NCI-H460 (cell line): ENCODE results near the gene PTRH1. TPM values are rescaled to one million over a fixed set of nuclear protein-coding genes. Genes with fewer than 3 reads are reported as not detected.

Experiments used
- DNase-seq: peaks from one replicate; pipeline ENCODE4 v3.0.0-alpha.2; 2016; ENCODE audit warnings: low read depth; ENCODE audit errors: extremely low read depth
- total RNA-seq: library from RNA; depleted of rRNA; stranded (reverse); fragments of >200 nt; shearing (Covaris generic); gene quantifications from 2 replicates; pipeline ENCODE4 v1.2.3, GENCODE V29; 2014

The PTRH1 gene
- total RNA-seq, 1 experiment from 2014 or later, result 12.1 TPM

DNA sequence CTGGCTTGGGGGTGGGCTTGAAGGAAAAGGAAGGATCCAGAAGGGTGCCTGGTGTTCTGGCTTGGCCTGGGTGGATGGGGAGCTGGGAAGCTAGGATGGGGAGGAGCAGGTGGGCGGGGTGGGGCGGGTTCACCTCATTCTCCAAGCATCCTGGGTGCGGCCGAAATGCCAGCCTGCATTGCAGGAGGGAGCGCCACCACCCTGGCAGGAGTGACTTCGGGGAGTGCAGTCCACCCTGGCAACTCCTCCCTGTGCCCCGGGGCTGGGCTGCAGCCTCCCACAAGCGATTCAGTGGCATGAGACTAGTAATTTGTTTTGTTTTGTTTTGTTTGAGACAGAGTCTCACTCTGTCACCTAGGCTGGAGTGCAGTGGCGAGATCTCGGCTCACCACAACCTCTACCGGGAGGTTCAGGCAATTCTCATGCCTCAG lies 5.9 kb upstream of the PTRH1 start:
- no peak for DNase-seq

DNA sequence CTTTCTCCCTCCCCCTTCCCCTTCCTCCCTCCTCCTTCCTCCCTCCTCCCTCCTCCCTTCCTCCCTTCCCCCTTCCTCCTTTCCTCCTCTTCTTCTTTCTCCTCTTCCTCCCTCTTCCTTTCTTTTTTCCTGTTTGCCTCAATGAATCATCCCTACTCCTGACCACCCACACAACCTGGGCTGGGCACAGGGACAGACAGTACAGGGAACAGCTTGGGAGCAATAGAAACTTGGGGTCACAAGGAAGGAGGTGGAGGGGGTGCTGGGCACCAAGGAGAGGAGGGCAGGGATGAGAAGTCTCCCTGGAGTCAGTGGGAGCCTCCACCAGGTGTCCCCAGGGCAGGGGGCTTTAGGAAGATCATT lies 5.4 kb upstream of the PTRH1 start:
- no peak for DNase-seq

DNA sequence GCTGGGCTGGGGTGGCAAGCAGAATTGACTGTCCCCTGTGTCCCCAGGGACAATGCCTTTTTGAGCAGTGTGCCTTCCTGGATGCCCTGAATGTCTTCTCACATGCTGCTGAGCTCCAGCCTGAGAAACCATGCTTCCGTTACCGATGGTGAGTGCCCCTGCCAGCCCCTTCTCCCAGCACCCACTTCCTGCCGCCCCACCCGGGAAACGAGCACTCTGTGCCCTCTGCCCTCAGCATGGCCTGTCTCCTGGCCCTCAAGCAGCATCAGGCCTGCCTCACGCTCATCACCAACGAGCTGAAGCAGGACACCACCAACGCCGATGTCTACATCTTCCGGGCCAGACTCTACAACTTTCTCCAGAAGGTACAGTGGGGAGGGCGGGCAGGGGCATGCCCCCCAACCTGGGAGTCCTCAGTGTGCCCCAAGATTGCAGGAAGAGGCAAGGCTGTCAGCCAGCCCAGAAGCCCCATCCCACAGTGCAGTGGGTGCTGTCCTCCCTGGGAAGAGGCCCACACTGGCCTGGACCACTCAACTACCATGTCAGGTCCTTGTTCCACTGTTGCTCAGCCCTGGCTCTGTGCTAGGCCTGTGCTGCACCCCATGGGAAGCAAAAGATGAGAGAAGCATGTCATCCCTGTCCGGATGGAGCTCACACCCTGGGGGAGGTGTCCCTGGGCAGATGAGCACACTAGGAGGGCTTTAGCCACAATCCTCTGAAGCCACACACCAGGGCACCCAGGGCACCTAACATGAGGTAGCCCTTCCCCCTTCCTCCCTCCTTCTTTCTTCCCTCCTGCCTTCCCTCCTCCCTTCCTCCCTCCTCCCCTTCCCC lies 4.8 kb upstream of the PTRH1 start:
- no peak for DNase-seq

DNA sequence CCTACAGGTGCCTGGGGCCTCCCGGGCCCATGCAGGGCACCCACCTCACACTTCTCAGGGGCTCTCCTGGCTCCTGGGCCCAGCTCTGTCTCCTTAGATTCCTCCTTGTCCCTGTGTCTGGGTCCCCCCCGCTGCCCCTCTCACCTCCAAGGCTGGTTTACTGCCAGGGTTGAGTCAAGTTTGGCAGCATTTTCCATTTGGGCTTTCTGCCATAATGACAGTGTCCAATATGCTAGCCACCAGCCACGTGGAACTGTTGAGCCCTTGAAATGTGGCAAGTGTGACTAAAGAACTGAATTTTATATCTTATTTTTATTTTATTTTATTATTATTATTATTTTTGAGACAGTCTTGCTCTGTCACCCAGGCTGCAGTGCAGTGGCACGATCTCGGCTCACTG lies 2.3 kb upstream of the PTRH1 start:
- DNase-seq, result no peak

DNA sequence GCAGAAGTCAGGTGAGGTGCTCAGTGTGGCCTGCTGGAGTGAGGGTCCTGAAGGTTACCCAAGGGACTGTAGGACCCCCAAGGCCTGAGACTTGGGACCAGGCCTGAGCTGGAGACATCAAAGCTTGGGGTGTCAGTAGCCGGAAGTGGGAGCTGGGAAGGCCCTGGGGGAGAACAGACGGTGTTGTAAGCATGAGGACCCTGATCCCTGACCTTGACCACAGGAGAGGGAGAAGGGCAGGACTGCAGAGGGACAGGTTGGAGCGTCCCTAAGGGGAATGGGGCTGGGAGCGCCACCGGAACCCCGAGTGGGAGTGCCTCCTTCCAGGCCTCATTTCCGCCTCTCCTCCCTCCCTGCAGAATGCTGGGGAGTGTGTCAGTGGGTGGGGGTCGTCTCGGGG lies 949 bp upstream of the PTRH1 start:
- no peak for DNase-seq

DNA sequence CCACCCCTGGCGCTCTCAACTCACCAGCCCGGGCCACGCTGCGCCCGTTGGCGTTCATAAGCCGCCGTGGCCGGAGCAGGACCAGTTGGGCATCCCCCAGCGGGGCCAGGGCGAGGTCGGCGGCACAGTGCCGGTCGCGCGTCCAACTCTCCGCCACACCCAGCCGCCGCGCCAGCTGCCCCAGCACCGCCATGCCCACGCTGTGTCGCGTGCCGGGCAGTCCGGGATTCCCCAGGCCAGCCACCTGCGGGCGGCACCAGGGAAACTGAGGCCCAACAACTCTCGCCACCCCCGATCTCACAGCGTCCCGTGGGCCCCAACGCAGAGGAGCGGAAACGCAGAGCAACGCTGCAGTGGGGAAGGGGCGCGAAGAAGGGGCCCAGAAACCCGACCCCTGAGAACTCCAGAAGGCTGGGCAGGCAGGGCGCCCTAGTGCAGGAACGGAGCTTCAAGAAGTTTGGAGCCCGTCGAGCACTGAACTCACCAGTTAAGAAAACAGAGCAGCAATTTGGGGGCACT lies 453 bp downstream of the PTRH1 start:
- no peak for DNase-seq

DNA sequence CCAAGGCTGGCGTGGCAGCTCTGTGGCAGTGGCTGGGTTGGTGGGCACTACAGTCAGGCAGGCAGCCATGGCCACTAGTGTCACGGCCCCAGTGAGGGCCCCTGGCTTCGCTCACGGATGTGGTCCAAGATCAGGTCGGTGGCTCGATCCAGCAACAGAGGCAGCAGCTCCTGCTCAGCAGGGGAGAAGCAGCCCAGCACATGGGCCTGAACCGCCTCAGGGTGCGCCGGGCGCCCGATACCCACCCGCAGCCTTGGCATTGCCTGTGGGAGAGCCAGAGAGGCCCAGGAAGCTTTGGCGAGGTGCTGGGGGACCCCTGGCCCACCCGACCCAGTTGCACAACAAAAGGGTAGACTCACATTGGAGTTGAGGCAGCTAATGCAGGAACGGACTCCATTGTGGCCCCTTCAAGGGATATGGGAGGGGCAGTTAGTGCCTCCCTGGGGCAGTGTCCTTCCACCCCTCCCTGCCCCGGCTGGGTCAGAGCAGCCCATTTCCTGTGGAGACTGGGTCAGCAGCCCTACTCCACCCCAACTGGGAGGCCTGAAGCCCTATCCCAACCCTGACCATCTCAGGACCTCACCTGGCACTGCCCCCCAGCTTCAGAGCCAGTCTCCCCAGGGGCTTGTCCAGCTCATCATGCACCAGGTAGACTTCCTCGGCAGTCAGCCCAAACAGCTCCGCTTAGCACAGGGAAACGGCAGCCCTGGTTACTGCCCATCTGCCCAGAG lies 1.3 kb downstream of the PTRH1 start:
- no peak for DNase-seq

DNA sequence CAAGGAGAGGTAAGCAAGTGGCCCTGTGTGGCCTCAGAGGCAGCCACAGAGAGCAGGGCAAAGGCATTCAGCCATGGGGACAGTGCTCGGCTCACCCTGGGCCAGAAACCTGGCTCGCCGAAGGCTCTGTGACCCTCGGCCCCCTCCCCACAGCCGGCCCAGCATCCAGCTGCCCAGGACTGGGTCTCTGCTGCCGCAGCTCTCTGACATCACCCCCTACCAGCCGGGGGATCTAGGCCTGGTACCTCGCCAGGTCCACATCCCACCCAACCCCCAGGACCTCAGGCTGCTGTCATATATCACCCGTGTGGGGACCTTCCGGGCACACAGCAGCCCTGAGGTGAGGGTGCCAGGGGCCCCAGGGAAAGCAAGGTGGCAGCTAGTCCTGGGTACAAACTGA lies 2.6 kb downstream of the PTRH1 start:
- DNase-seq, result no peak

DNA sequence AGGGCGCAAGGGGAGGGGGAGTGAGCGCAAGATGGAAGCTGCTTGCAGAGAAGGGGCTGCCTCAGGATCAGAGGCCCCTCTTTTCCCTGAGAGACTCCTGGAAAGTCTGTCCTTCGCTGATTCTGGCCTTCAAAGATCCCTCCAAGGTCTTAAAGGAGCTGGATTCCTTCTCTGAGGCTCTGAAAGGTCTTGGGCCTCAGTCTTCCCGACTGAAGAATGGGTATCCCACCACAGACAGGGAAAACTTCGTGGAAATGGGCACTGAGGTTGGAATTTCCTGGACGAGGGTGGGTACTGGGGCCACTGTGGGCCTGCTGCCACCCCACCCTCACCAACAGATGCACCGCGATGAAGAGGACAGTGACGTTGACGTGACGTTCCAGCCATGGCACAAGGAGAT lies 3.1 kb downstream of the PTRH1 start:
- DNase-seq, result no peak

DNA sequence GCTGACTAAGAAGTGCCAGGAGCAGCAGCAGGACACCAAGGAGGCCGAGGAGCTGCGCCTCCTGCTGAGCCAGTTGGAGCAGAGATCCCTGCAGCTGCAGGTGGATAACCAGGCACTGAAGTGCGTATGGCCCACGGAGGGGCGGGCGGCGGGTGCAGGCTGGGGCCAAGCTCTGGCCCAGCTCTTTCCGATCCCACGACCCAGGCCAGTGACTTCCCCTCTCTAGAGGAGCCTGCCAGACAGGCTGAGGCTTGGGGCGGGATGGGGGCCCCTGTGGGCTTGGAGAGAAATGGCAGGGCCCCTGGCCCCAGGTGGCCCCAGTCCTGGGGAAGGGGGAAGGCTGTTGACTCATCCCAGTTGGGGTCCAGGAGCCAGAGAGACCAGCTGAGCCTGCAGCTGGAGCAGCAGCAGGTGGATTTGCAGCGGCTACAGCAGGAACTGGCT lies 3.6 kb downstream of the PTRH1 start:
- no peak for DNase-seq

DNA sequence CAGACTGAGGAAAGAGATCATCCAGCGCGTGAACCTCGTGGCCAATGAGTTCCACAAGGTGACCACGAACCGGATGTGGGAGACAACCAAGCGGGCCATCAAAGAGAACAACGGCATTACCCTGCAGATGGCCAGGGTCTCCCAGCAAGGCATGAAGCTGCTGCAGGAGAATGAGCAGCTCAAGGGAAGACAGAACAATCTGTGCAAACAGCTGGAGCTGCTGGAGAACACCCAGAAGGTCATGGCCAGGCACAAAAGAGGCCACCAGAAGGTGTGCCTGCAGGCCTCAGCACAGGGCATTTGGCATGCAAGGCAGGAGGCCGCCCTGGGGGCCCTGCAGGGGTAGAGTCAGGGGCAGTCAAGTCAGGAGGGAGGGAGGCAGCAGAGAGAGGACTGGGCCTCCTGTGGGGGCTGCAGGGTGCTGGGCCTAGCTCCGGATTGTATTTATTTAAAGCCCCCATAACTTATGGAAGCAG lies 4.2 kb downstream of the PTRH1 start:
- DNase-seq, result no peak

DNA sequence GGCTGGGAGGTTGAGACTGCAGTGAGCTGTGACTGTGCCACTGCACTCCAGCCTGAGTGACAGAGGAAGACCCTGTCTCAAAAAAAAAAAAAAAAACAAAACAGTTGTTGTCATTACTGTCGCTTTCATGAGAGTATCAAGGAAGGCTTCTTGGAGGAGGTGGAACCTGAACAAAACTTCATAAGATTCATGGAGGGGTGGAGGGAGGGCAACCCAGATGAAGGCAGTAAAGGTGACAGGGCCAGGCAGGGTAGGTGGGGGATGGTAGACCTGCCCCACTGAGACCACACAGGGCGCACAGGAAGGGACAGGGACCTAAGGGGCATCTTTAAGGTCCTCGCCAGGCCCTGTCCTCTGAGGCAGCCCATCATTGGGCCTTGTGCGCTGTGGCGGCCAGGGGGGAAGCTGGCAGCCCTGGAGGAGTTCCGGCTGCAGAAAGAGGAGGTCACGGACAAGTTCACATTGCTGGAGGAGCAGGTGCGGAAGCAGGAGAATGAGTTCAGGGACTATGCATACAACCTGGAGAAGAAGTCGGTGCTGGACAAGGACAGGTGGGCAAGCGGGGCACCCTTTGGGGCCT lies 5.2 kb downstream of the PTRH1 start:
- no peak for DNase-seq

DNA sequence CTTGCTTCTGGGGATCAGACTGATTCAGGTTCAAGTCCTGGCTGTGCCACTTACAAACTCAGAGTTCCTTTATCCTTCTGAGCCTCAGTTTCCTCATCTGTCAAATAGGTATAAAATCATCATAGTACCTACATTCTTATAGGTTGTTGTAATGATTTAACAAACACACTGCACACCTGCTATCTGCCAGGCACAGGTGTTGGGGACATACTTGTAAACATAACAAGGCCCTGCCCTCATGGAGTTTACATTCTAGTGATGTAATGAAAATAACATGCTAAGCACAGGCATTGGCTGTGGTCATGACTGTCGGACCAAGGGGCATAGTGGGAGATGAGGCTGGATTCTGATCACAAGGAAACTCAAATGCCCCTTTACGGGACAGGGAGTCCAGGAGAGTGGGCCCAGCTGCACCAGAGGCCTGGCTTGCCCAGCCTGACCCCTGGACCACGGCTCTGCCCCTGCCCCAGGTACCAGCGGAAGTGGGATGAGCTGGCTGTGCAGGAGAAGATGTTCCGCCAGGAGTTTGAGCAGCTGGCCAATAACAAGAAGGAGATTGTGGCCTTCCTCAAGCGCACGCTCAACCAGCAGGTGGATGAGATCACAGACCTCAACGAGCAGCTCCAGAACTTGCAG lies 6.4 kb downstream of the PTRH1 start:
- DNase-seq, result no peak

DNA sequence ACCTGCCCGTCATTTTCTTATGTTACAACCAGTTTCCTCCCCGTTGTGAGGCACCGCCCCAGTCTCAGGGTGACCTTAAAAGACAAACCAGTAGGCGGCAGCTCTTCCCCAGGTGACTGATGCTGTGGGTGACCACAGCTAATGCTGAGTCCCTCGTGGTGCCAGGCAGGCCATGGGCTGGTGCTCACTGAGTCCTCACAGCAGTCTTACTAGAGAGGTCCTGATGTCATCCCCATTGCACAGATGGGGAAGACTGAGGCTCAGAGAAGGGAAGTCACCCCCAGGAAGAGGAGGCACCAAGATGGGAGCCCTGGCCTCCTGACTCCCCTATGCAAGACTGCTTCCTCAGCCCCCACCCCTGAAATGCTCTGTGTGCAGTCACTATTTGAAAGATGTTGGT lies 7.7 kb downstream of the PTRH1 start:
- no peak for DNase-seq

DNA sequence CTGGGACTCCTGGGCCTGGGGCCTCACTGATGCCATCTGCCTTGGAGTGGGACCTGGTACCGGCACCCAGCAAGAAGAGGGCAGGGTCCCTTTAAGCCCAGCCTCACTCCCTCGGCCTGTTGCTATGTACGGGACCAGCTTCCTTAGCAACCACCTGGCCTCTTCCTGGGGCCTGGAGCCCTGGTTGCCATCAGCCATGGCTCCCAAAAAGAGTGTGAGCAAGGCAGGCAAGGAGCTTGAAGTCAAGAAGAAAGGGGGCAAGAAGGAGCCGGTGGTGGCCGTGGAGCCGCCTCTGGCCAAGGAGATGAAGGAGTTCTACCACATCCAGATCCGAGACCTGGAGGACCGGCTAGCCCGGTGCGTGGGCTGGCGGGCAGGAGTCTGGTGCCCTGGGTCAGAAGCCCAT lies 8.6 kb downstream of the PTRH1 start, which contains the start of gene CFAP157:
Gene CFAP157, plus strand, starts transcription at position 153 of the 406 bp plus-strand sequence. Its CDS starts 44 bp downstream, at position 197.
- no peak for DNase-seq

DNA sequence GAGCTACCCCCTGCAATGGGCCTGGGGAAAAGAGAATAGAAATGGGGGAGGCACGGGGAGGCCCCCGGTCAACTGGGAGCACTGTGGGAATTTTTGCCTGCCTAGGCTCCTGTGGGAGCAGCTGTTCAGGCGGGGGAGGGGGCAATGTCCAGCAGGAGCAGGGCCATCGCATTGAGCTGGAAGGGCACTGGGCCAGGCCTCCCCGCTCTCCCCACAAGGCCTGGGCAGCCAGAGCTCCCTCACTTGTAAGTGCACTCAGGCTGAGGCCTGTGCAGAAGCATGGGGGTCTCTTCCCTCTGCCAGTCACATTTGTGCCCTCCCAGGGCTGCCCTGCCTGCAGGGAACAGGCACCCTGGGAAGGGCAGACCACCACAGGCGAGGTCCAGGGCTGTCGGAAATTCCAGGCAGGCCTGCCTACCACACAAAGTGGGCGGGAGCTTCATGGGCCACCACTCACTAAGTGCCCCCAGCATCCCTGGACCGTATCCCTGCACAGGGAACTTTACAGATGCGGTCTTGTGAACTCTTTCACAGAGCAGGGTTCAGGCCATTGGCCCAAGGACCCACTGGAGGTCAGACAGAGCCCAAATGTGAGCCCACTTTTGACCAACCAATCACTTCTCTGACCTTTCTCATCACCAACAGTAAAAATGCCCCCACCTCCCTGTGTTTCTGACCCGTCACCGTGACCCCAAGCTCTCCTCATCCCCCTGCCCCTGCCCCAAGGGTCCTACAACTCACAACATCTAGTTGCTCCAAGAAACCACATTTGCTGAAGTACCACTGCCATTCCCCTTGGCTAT lies 9.7 kb downstream of the PTRH1 start:
- no peak for DNase-seq

DNA sequence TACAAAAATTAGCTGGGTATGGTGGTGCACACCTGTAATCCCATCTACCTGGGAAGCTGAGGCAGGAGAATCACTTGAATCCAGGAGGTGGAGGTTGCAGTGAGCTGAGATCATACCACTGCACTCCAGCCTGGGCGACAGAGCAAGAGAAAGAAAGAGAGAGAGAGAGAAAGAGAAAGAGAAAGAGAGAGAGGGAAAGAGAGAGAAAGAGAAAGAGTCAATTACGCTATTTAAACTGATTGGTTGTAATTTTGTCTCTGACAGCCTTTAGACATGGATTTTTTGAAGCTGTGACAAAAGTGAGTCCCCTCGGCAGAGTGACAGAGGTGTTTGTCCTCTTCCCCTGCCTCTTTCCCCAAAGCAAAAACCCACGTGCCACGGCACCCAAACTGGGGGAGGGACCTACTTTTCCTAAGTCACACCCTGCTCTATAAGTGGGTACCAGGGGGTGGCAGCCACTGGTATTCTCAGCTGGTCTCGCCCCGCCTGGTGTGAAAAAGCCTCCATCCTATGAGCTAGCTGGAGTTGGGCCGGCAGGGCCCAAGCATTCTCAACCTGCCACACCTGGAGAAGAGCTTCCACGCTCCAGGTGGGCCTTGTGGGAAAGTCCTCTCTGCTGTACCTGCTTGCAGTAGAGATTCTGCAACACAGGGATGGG lies 12.0 kb downstream of the PTRH1 start:
- DNase-seq, result no peak

DNA sequence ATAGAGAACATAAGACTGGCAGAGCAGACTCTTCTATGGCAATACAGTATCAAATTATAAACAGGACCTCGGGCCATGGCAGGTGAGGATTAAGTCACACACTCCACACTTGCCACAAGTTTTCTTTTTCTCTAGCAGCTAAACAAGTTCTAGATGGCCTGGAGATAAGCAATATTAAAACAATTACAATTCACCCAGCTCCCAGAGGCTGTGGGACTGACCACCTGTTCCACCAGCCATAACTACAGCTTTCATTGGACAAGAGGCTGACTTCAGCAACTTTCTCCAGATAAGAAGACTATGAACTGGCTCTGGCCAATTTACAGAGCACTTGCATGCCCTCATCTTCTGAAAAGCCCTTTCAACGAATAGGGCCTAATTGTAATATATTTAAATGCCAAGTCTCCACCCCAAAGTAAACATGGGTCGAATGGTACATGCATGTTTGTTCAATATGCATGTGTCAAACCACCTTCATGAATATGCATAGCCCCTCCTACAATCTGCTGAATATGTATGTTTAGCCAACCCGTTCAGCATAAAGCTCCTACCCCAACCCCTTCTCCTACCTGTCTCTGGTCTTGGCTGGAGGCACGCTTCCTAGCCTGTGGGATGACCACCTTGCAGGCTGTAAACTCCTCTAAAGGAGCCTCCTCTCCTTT lies 14.7 kb downstream of the PTRH1 start:
- no peak for DNase-seq

DNA sequence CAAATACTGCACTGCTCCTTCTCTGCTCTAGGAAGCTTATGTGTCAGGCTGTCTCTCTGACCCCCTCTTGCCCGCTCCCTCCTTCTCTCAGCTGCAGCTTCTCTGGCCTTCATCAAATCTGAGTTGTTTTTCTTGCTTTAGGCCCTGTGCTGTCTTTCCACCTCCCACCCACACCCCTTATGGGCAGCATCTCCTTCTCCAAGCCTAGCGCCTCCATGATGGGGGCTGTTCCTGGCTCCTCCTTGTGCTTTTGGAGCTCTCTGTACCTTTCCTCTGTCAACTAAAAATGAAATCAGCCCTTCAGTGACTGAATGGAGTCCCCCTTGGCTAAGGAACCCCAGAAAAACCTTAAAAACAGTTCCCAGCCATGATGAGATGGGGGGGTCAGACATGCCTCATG lies 15.3 kb downstream of the PTRH1 start:
- no peak for DNase-seq
